Small intestine (tissue), 7 donors: ENCODE results near the gene PLVAP. TPM values are rescaled to one million over a fixed set of nuclear protein-coding genes. Genes with fewer than 3 reads are reported as not detected.

Source experiments
- DNase-seq, 2 donors: peaks; one replicate each; pipeline versions ENCODE4 v3.0.0 to v3.0.0-alpha.2; 2013
- FAIRE-seq: peaks from 2 replicates; lab custom pipeline; 2012; peaks lifted over from hg19 to GRCh38; lab: Jason Lieb, UNC
- H3K27ac ChIP-seq, 3 donors: one replicate each; pipeline ENCODE4 v1.5.1; 2013; ENCODE audit warnings: low read length in 2 of 3, mild to moderate bottlenecking in 2 of 3, control low read depth in 1 of 3, inconsistent platforms in 1 of 3, low read depth in 1 of 3, moderate library complexity in 1 of 3
- H3K27me3 ChIP-seq, 3 donors: one replicate each; pipeline ENCODE4 v1.6.1; 2013; ENCODE audit warnings: low read length in 3 of 3, inconsistent platforms in 1 of 3; ENCODE audit not compliant: control insufficient read depth in 3 of 3, insufficient read depth in 3 of 3
- H3K36me3 ChIP-seq, 3 donors: one replicate each; pipeline ENCODE4 v1.6.1; 2013; ENCODE audit warnings: low read length in 3 of 3, inconsistent platforms in 1 of 3, low read depth in 1 of 3, mild to moderate bottlenecking in 1 of 3, moderate library complexity in 1 of 3; ENCODE audit not compliant: control insufficient read depth in 3 of 3, insufficient read depth in 2 of 3
- H3K4me1 ChIP-seq, 3 donors: one replicate each; pipeline ENCODE4 v1.6.1; 2013; ENCODE audit warnings: low read length in 2 of 3, inconsistent platforms in 1 of 3, low read depth in 1 of 3, mild to moderate bottlenecking in 1 of 3, moderate library complexity in 1 of 3; ENCODE audit not compliant: control insufficient read depth in 3 of 3, insufficient read depth in 2 of 3
- H3K4me3 ChIP-seq, 3 donors: one replicate each; pipeline ENCODE4 v1.5.1; 2013; ENCODE audit warnings: low read length in 3 of 3, control low read depth in 1 of 3, inconsistent platforms in 1 of 3, low read depth in 1 of 3, mild to moderate bottlenecking in 1 of 3, moderate library complexity in 1 of 3
- H3K9me3 ChIP-seq, 2 donors: one replicate each; pipeline ENCODE4 v1.6.1; 2013; ENCODE audit warnings: low read depth in 1 of 2, low read length in 1 of 2; ENCODE audit not compliant: control insufficient read depth in 2 of 2, insufficient read depth in 1 of 2
- WGBS, 3 donors: extraction: QIAGEN DNeasy Blood & Tissue Kit; methylation state at CpG; one replicate each; pipeline ENCODE4 v1.1.7; 2013; 5-methylcytosine and 5-hydroxymethylcytosine counted together
- polyA plus RNA-seq, 4 donors: library from polyadenylated mRNA; stranded (reverse) in 3 of 4; unstranded in 1 of 4; fragments of 200-250 nt in 3 of 4; fragments of 120-200 nt in 1 of 4; gene quantifications; one replicate each; pipeline versions ENCODE4 v1.2.1 to v1.2.3, GENCODE V29; 2013
- donor health status: healthy with polysubstance abuse.
- donor health status: control.
- donor health status: control.
- donor health status: Bipolar disorder and iron deficiency.
- donor health status: healthy.

PLVAP gene
- polyA plus RNA-seq, 4 donors: 2.2 to 115 (median 19.4) TPM

- WGBS, 3 donors: 32 to 48% (median 33%) methylated on average over 18 of the region's 18 CpGs
- peaks cover 0 to 6% (median 0%) of the 10 kb centered on the region in 3 donors for H3K4me1 ChIP-seq
- peak within 1 kb of the TSS; percentile 24 to 40 (median 31) for H3K4me3 ChIP-seq
- peaks cover 0 to 2% (median 0%) of the 10 kb centered on the region in 3 donors for H3K27me3 ChIP-seq
- DNase-seq (peak; percentile 44 to 83), FAIRE-seq (no peak)
- H3K36me3 ChIP-seq: no peaks in the 10 kb centered on the region
- H3K9me3 ChIP-seq: no peaks in the 10 kb centered on the region
- H3K27ac ChIP-seq: peak within 1 kb of the TSS; percentile 46 to 93 (median 83)
Measured at GRCh38 chr19:17405250-17406045, 28.3 kb upstream of the PLVAP start, which contains the start of gene BST2. BST2 (minus strand) TSS chr19:17405630; CDS start chr19:17405575, 55 bp downstream.

DNA sequence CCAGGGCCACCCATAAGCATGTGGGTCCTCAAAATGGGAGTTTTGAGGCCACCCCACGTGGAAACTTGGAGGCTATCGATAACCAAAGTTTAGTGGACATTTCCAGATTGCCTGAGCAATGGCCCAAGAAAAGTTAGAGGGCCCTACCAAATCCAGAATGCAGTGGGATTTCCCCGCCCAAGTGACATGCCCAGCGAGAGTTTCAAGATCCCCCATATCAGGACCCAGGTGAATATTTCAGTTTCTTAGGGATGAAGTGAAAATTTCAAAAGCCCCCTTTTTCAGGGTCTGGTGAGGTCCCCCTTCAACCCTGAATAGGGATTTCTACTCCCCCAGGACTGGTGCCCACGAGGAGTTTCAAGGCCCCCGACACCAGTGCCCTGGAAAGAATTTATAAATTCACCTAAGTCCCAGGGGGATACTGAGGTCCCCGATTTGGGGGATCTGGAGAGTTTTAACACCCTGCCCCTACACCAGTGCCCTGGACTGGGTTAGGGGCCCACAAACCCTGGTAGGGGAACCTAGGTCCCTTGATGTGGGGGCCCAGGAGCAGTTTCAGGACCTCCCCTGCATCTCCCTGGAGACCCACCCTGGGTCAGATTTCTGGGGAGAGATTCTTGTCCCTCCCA, 27.6 kb upstream of the PLVAP start:
- Histone ChIP-seq H3K27me3 (peaks cover 0 to 2% (median 0%) of the 10 kb centered on the region in 3 donors), H3K4me1 (peaks cover 0 to 6% (median 0%) of the 10 kb centered on the region in 3 donors), H3K9me3 (no peaks in the 10 kb centered on the region), H3K4me3 (peak overlapping the region; percentile 24 to 40 (median 31)), H3K36me3 (no peaks in the 10 kb centered on the region), H3K27ac (peak overlapping the region; percentile 6 to 93 (median 46))
- DNase-seq (no peak), FAIRE-seq (no peak)
- 56 to 85% (median 59%) methylated on average over 7 of the region's 7 CpGs for WGBS, 3 donors

GRCh38 chr19:17404015-17404414, 26.9 kb upstream of the PLVAP start:
- WGBS, 3 donors: 70 to 74% (median 73%) methylated on average over 5 to 6 of the region's 6 CpGs
- H3K4me1 ChIP-seq: peaks cover 0 to 6% (median 0%) of the 10 kb centered on the region in 3 donors
- no peak for FAIRE-seq
- no peak for DNase-seq
- H3K4me3 ChIP-seq: no peak overlapping the region
- H3K27ac ChIP-seq: peak overlapping the region in 1 of 3 donors; percentile 93
- peaks cover 0 to 2% (median 0%) of the 10 kb centered on the region in 3 donors for H3K27me3 ChIP-seq
- no peaks in the 10 kb centered on the region for H3K36me3 ChIP-seq
- H3K9me3 ChIP-seq: no peaks in the 10 kb centered on the region

GRCh38 chr19:17402982-17403855, 26.1 kb upstream of the PLVAP start:
- Histone ChIP-seq H3K27me3 (peaks cover 0 to 2% (median 0%) of the 10 kb centered on the region in 3 donors), H3K4me3 (peak overlapping the region in 1 of 3 donors; percentile 14)
- 54 to 74% (median 65%) methylated on average over 26 to 35 of the region's 36 CpGs for WGBS, 3 donors

DNA sequence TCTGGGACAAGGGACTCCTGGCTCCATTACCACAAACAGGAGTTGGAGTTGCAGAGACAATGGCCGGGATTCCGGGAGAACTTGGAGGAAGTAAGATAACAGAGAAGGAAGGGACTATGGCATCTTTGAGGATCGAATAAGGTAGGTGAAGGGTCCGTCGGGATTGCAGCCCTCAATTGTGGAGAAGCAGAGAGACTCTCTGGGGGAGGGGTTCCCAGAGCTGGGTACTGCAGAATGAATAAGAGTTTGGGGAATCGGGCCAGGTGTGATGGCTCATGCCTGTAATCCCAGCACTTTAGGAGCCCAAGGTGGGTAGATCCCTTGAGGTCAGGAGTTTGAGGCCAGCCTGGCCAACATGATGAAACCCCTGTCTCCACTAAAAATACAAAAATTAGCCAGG, 24.5 kb upstream of the PLVAP start:
- H3K4me1 ChIP-seq: peaks cover 0 to 6% (median 0%) of the 10 kb centered on the region in 3 donors
- H3K27me3 ChIP-seq: peaks cover 0 to 2% (median 0%) of the 10 kb centered on the region in 3 donors
- FAIRE-seq (no peak), DNase-seq (no peak)
- 87 to 94% (median 91%) methylated on average over 6 of the region's 6 CpGs for WGBS, 3 donors
- no peak overlapping the region for H3K27ac ChIP-seq
- no peak overlapping the region for H3K4me3 ChIP-seq
- no peaks in the 10 kb centered on the region for H3K9me3 ChIP-seq
- H3K36me3 ChIP-seq: peaks cover 0 to 2% (median 0%) of the 10 kb centered on the region in 3 donors

More at GRCh38 chr19:17402982-17403855, 26.1 kb upstream of the PLVAP start:
- Histone ChIP-seq H3K36me3 (peaks cover 0 to 2% (median 0%) of the 10 kb centered on the region in 3 donors), H3K27ac (no peak overlapping the region), H3K9me3 (no peaks in the 10 kb centered on the region), H3K4me1 (peaks cover 0 to 6% (median 0%) of the 10 kb centered on the region in 3 donors)
- DNase-seq: no peak
- FAIRE-seq: no peak

DNA sequence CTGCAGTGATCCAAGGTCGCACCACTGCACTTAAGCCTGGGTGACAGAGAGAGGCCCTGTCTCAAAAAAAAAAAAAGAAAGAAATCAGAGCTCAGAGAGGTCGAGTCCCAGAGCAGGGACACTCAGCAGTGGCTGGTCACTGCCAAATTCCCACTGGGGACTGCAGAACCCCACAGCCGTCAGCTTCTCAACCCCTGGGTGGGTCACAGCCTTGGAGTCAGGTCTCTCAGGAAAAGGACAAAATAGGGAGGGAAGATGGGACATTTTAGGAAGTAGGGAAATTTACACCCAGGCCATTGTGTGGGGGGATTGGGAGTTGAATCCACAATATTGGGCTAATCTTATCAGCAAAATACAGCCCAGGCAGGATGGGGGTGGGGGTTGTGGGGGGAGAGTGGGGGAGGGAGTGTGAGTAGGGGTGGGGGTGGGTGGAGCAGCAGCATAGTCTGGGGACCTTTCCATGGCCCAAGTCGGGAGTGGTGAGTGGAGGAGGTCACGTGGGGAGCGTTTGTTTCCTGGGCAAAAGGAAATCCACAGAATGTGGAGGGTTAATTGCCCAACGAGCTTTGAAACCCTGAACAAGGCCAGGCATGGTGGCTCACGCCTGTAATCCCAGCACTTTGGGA, 21.9 kb upstream of the PLVAP start:
- FAIRE-seq (no peak), DNase-seq (no peak)
- Histone ChIP-seq H3K36me3 (peaks cover 0 to 2% (median 0%) of the 10 kb centered on the region in 3 donors), H3K27me3 (peaks cover 0 to 15% (median 0%) of the 10 kb centered on the region in 3 donors), H3K4me1 (no peaks in the 10 kb centered on the region), H3K27ac (no peak overlapping the region), H3K9me3 (no peaks in the 10 kb centered on the region), H3K4me3 (no peak overlapping the region)
- WGBS, 3 donors: 69 to 83% (median 80%) methylated on average over 8 of the region's 8 CpGs

DNA sequence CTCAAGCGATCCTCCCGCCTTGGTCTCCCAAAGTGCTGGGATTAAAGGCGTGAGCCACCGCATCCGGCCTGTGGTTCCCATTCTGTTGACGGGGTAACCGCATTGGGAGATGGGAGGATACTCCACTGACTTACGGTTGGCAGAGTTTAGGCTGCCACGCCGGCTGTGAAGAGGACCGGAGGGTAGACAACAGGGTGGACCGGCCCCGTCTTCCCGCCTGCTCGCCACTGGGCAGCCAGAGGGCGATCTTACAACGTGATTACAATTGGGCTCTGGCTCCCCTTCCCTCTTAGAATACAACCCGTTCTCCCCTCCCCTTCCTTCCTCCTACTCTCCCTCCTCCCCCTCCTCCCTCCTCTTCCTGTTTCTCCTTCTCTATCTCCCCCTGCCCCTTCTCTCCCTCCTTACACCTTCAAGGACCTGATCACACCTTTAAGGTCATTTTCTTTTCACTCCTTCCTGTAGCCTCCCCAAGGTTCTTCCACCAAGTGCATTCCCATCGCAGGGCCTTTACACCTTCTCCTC, 17.8 kb upstream of the PLVAP start:
- peak overlapping the region in 1 of 3 donors; percentile 28 for H3K27ac ChIP-seq
- H3K9me3 ChIP-seq: peaks cover 0 to 2% of the 10 kb centered on the region in 2 donors
- H3K27me3 ChIP-seq: peaks cover 0 to 43% (median 0%) of the 10 kb centered on the region in 3 donors
- no peak for FAIRE-seq
- DNase-seq: peak in 1 of 2 donors; percentile 57
- WGBS, 3 donors: 20 to 23% (median 21%) methylated on average over 19 of the region's 19 CpGs
- peaks cover 0 to 12% (median 5%) of the 10 kb centered on the region in 3 donors for H3K4me1 ChIP-seq
- H3K4me3 ChIP-seq: no peak overlapping the region
- peaks cover 0 to 2% (median 0%) of the 10 kb centered on the region in 3 donors for H3K36me3 ChIP-seq
